Keratinocyte (primary cell): Measurements from ENCODE around the gene KIAA1755. TPM values are rescaled to one million over a fixed set of nuclear protein-coding genes. Genes with fewer than 3 reads are reported as not detected.

Experiments
- DNase-seq: peaks from one replicate; pipeline ENCODE4 v3.0.0-alpha.2; 2011; ENCODE audit warnings: low read depth, missing footprints, low spot score
- FAIRE-seq: peaks from 2 replicates; lab custom pipeline; 2011; peaks lifted over from hg19 to GRCh38; lab: Jason Lieb, UNC
- H2AFZ ChIP-seq: 2 replicates; pipeline ENCODE4 v1.6.0; 2012; ENCODE audit warnings: low read length, control low read depth, inconsistent platforms; ENCODE audit not compliant: control insufficient read depth
- H3K27ac ChIP-seq: 2 replicates; pipeline ENCODE4 v1.5.1; 2011; ENCODE audit warnings: low read length; ENCODE audit not compliant: control insufficient read depth, insufficient read depth
- H3K27me3 ChIP-seq: 3 replicates; pipeline ENCODE4 v1.6.0; 2011; ENCODE audit warnings: low read length; ENCODE audit not compliant: control insufficient read depth, insufficient read depth; ENCODE audit errors: extremely low read depth
- H3K36me3 ChIP-seq, 2 experiments: 2 replicates in 1 of 2; 3 replicates in 1 of 2; pipeline ENCODE4 v1.5.1; 2011; ENCODE audit warnings: low read length in 2 of 2, mild to moderate bottlenecking in 1 of 2; ENCODE audit not compliant: control insufficient read depth in 2 of 2, insufficient read depth in 2 of 2; ENCODE audit errors: extremely low read depth in 1 of 2
- H3K4me1 ChIP-seq: 3 replicates; pipeline ENCODE4 v1.5.1; 2011; ENCODE audit warnings: low read length; ENCODE audit not compliant: control insufficient read depth, insufficient read depth; ENCODE audit errors: extremely low read depth
- H3K4me2 ChIP-seq: 3 replicates; pipeline ENCODE4 v1.6.0; 2011; ENCODE audit warnings: low read depth, low read length; ENCODE audit not compliant: control insufficient read depth, insufficient read depth; ENCODE audit errors: extremely low read depth
- H3K4me3 ChIP-seq, 3 experiments: fragments of 200-600 bp in 1 of 3; sonication (generic) in 1 of 3; 2 replicates in 2 of 3; 3 replicates in 1 of 3; pipeline ENCODE4 v1.5.1; 2011 to 2016; ENCODE audit warnings: low read length in 3 of 3, mild to moderate bottlenecking in 3 of 3, control low read depth in 2 of 3, inconsistent platforms in 1 of 3, low read depth in 1 of 3, mixed read lengths in 1 of 3, mixed run types in 1 of 3, moderate library complexity in 1 of 3; ENCODE audit not compliant: control insufficient read depth in 2 of 3, insufficient read depth in 2 of 3; ENCODE audit errors: extremely low read depth in 1 of 3
- H3K79me2 ChIP-seq: 2 replicates; pipeline ENCODE4 v1.6.0; 2012; ENCODE audit warnings: low read length; ENCODE audit not compliant: control insufficient read depth, insufficient read depth
- H3K9ac ChIP-seq: 3 replicates; pipeline ENCODE4 v1.6.0; 2011; ENCODE audit warnings: low read length; ENCODE audit not compliant: control insufficient read depth, insufficient read depth; ENCODE audit errors: extremely low read depth
- H3K9me1 ChIP-seq: 3 replicates; pipeline ENCODE4 v1.6.0; 2011; ENCODE audit warnings: low read length; ENCODE audit not compliant: control insufficient read depth, insufficient read depth; ENCODE audit errors: extremely low read depth
- H3K9me3 ChIP-seq: 2 replicates; pipeline ENCODE4 v1.5.1; 2012; ENCODE audit warnings: low read depth, low read length; ENCODE audit not compliant: control insufficient read depth
- H4K20me1 ChIP-seq: 3 replicates; pipeline ENCODE4 v1.6.0; 2011; ENCODE audit warnings: low read length; ENCODE audit not compliant: control insufficient read depth, insufficient read depth; ENCODE audit errors: extremely low read depth
- EZH2 ChIP-seq: IDR thresholded peaks from one replicate; pipeline ENCODE4 v1.6.1; 2012; ENCODE audit warnings: inconsistent platforms, mild to moderate bottlenecking, low read length, moderate library complexity
- dilution Hi-C: fragments of 300-500 bp; cut with MboI; formaldehyde crosslinking; loops from one replicate; pipeline ENCODE4 v1.7.0; 2020; ENCODE audit warnings: low sequenced_read_pairs; ENCODE audit not compliant: extremely low pct_ligation_motif_present
- polyA plus RNA-seq, 5 experiments: library from polyadenylated mRNA; depleted of rRNA in 3 of 5; stranded (reverse) in 3 of 5; stranded (forward) in 1 of 5; unstranded in 1 of 5; fragments of >200 nt; gene quantifications; 1 replicate in 1 of 5; 2 replicates in 3 of 5; 3 replicates in 1 of 5; pipeline versions ENCODE4 v1.2.1 to v1.2.3, GENCODE V29; 2011 to 2012; ENCODE audit warnings: missing spikeins in 2 of 5, low read depth in 1 of 5, low replicate concordance in 1 of 5
- TF ChIP-seq, protein P1 (sequence below), 3 experiments: IDR thresholded peaks in 1 of 3; conservative IDR thresholded peaks in 1 of 3; optimal IDR thresholded peaks in 1 of 3; 2 replicates in 2 of 3; 3 replicates in 1 of 3; pipeline versions ENCODE3 to v1.5.1; 2011; ENCODE audit warnings: low read length in 3 of 3, mild to moderate bottlenecking in 3 of 3, moderate library complexity in 2 of 3, control low read depth in 1 of 3, inconsistent platforms in 1 of 3; ENCODE audit not compliant: insufficient read depth in 2 of 3; ENCODE audit errors: extremely low read depth in 1 of 3

The KIAA1755 gene
- polyA plus RNA-seq, 1 donor (not counting 4 experiments of a cell fraction or from before 2014, with no cell fraction given) = not detected

DNA sequence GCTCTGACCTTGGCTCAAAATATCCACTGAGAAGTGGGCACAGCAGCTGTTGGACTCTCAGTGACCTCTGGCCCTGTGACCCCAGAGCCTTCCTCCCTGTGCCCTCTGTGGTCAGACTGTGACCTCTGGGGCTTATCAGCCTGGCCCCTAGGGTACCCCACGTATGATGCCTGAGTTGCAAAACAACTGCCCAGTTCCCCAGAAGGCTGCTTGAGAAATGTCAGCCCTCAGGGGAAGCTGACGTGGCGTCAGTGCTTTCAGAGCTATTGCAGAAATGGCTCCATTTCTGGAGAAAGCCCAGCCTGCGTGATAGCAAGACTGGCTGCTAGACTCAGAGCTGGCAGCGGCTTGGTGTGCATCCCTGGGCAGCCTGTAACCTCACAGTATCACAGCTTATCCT is 63.9 kb downstream of the KIAA1755 start:
- no peaks in the 10 kb centered on the region for H3K79me2 ChIP-seq
- DNase-seq (no peak), FAIRE-seq (no peak)
- no peak overlapping the region for H3K9ac ChIP-seq
- no peaks in the 10 kb centered on the region for H4K20me1 ChIP-seq
- H3K27me3 ChIP-seq = no peaks in the 10 kb centered on the region
- H3K27ac ChIP-seq = no peak overlapping the region
- TF ChIP-seq EZH2 = no peak
- TF ChIP-seq, protein P1, sequence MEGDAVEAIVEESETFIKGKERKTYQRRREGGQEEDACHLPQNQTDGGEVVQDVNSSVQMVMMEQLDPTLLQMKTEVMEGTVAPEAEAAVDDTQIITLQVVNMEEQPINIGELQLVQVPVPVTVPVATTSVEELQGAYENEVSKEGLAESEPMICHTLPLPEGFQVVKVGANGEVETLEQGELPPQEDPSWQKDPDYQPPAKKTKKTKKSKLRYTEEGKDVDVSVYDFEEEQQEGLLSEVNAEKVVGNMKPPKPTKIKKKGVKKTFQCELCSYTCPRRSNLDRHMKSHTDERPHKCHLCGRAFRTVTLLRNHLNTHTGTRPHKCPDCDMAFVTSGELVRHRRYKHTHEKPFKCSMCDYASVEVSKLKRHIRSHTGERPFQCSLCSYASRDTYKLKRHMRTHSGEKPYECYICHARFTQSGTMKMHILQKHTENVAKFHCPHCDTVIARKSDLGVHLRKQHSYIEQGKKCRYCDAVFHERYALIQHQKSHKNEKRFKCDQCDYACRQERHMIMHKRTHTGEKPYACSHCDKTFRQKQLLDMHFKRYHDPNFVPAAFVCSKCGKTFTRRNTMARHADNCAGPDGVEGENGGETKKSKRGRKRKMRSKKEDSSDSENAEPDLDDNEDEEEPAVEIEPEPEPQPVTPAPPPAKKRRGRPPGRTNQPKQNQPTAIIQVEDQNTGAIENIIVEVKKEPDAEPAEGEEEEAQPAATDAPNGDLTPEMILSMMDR (optimal IDR thresholded peaks at IDR 0.05 in 1 of 3, IDR thresholded peaks at IDR 0.05 in 1 of 3, conservative IDR thresholded peaks at IDR 0.05 in 1 of 3; ENCODE audit: extremely low read depth in 1 of 3, insufficient read depth in 2 of 3, low read length in 3 of 3) = no peak
- peak overlapping the region; percentile 7 for H3K4me2 ChIP-seq
- H2AFZ ChIP-seq = no peak overlapping the region
- dilution Hi-C loops = no loop called here
- H3K9me1 ChIP-seq = no peaks in the 10 kb centered on the region
- peaks cover 36% of the 10 kb centered on the region for H3K4me1 ChIP-seq
- no peak overlapping the region for H3K4me3 ChIP-seq
- H3K9me3 ChIP-seq = no peaks in the 10 kb centered on the region
- no peaks in the 10 kb centered on the region for H3K36me3 ChIP-seq

DNA sequence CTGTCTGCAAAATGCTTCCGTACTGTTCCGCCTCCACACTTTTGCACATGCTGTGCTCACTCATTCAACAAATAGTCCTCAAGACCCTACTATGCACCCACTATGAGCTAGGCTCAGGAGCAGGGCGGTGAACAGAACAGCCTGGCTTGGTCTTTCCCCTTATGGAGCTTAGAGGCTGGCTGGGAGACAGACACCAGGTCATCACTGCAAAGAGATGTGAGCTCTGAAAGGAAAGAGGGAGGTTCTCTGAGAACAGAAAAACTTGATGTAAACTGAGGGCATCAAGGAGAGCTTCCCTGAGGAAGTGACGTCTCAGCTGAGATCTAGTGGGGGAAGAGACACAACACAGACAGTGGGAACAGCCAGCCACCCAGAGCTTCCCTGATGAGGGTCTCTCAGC is 64.5 kb downstream of the KIAA1755 start:
- H3K4me2 ChIP-seq = peak overlapping the region; percentile 7
- FAIRE-seq (no peak), DNase-seq (no peak)
- no peaks in the 10 kb centered on the region for H3K36me3 ChIP-seq
- no peaks in the 10 kb centered on the region for H4K20me1 ChIP-seq
- H3K27me3 ChIP-seq = no peaks in the 10 kb centered on the region
- no peak overlapping the region for H3K27ac ChIP-seq
- TF ChIP-seq EZH2 = no peak
- TF ChIP-seq, protein P1 (optimal IDR thresholded peaks at IDR 0.05 in 1 of 3, IDR thresholded peaks at IDR 0.05 in 1 of 3, conservative IDR thresholded peaks at IDR 0.05 in 1 of 3; ENCODE audit: extremely low read depth in 1 of 3, insufficient read depth in 2 of 3, low read length in 3 of 3) = no peak
- H3K9me3 ChIP-seq = no peaks in the 10 kb centered on the region
- no peak overlapping the region for H3K4me3 ChIP-seq
- H2AFZ ChIP-seq = no peak overlapping the region
- H3K9me1 ChIP-seq = no peaks in the 10 kb centered on the region
- H3K4me1 ChIP-seq = peaks cover 30% of the 10 kb centered on the region
- H3K79me2 ChIP-seq = no peaks in the 10 kb centered on the region
- no peak overlapping the region for H3K9ac ChIP-seq
- dilution Hi-C loops = no loop called here
